Measurements from ENCODE around the gene AP1S3. TPM values are rescaled to one million over a fixed set of nuclear protein-coding genes. Genes with fewer than 3 reads are reported as not detected.
"Not testable (repeated sequence)": the region's sequence is repeated elsewhere in the genome, so short reads cannot be mapped to it uniquely, and the experiment has no call there.

Gene AP1S3
- total RNA-seq, 1 donor from 2014 or later: 5.2 TPM

GRCh38 chr2:223880796-223881195 is 43.4 kb upstream of the AP1S3 start:
- no peak for DNase-seq (ENCODE audit: low spot score)
- Mint-ChIP-seq H3K4me1 (ENCODE audit: low read depth) (no peaks in the 10 kb centered on the region), H3K9me3 (ENCODE audit: low read depth) (no peaks in the 10 kb centered on the region), H3K4me3 (ENCODE audit: unreplicated experiment) (no peak overlapping the region), H3K36me3 (ENCODE audit: low read depth) (peaks cover 46% of the 10 kb centered on the region), H3K27ac (ENCODE audit: unreplicated experiment) (no peak overlapping the region), H3K27me3 (ENCODE audit: low read depth) (no peaks in the 10 kb centered on the region)
- TF ChIP-seq CTCF (IDR thresholded peaks at IDR 0.05): no peak

DNA sequence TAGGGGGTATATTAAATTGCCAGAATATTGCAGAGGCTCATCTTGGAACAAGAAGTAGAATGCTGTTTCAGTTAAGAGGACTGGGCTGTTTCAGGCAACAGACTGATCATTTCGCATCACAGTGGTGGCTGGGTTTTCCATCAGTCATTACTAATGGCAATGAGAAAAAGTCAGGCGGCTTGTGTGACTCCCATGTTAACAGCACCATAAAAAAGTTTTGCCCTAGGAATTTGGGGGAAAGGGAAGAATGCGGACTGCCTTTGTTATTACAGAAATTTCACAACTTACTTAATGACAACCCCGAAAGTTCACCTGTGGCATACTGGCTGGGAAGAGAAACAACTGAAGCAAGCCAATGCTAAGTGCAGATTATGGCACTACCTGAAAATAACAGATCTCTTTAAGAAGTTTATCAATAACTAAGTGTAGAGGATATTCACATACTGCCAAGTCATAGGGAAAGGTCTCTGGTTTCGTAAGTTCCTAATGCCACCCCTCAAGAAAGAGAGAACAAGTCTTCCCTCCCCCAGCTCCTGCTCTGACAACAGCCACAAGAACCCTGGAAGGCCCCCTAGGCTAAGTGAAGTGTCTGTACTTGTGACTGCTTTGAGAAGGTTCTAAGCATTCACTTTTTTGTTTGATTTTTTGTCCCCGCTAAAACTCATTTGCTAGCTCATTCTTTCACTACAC is 40.5 kb upstream of the AP1S3 start:
- Mint-ChIP-seq H3K36me3 (ENCODE audit: low read depth) (peaks cover 44% of the 10 kb centered on the region), H3K4me1 (ENCODE audit: low read depth) (no peaks in the 10 kb centered on the region), H3K27ac (ENCODE audit: unreplicated experiment) (no peak overlapping the region), H3K4me3 (ENCODE audit: unreplicated experiment) (no peak overlapping the region), H3K9me3 (ENCODE audit: low read depth) (no peaks in the 10 kb centered on the region), H3K27me3 (ENCODE audit: low read depth) (no peaks in the 10 kb centered on the region)
- no peak for TF ChIP-seq CTCF (IDR thresholded peaks at IDR 0.05)
- DNase-seq (ENCODE audit: low spot score): no peak

DNA sequence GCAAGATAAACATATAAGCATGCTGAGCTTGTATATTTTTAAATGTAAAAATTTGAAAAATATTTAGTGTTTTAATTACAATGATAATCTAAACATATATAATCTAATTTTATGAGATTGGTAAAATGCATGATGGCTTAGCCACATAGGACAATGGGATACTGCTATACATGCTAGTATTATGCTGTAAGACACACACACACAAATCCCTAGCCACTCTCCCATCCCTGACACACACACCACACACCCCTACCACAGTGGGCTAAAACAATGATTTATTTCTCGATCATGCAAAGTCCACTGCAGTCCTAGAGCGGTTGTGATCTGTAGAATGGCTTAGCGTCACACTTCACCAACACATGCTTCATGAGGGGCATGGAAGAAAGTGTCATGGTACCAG is 36.3 kb upstream of the AP1S3 start:
- Mint-ChIP-seq H3K4me3 (ENCODE audit: unreplicated experiment) (no peak overlapping the region), H3K27ac (ENCODE audit: unreplicated experiment) (no peak overlapping the region), H3K9me3 (ENCODE audit: low read depth) (no peaks in the 10 kb centered on the region), H3K36me3 (ENCODE audit: low read depth) (peaks cover 43% of the 10 kb centered on the region), H3K4me1 (ENCODE audit: low read depth) (no peaks in the 10 kb centered on the region), H3K27me3 (ENCODE audit: low read depth) (no peaks in the 10 kb centered on the region)
- no peak for TF ChIP-seq CTCF (IDR thresholded peaks at IDR 0.05)
- DNase-seq (ENCODE audit: low spot score): no peak

DNA sequence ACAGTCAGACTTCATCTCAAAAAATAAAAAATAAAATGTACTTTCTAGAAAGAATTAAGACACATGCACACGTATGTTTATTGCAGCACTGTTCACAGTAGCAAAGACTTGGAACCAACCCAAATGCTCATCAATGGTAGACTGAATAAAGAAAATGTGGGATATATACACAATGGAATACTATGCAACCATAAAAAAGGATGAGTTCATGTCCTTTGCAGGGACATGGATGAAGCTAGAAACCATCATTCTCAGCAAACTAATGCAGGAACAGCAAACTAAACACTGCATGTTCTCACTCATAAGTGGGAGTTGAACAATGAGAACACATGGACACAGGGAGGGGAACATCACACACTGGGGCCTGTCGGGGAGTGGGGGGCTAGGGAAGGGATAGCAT is 35.4 kb upstream of the AP1S3 start:
- H3K27me3 Mint-ChIP-seq (ENCODE audit: low read depth); H3K4me3 Mint-ChIP-seq (ENCODE audit: unreplicated experiment); H3K9me3 Mint-ChIP-seq (ENCODE audit: low read depth); H3K4me1 Mint-ChIP-seq (ENCODE audit: low read depth); H3K27ac Mint-ChIP-seq (ENCODE audit: unreplicated experiment); DNase-seq (ENCODE audit: low spot score): not testable (repeated sequence)
- H3K36me3 Mint-ChIP-seq (ENCODE audit: low read depth): peaks cover 34% of the 10 kb centered on the region

- H3K4me3 Mint-ChIP-seq (ENCODE audit: unreplicated experiment); DNase-seq (ENCODE audit: low spot score); H3K27me3 Mint-ChIP-seq (ENCODE audit: low read depth); H3K9me3 Mint-ChIP-seq (ENCODE audit: low read depth); H3K4me1 Mint-ChIP-seq (ENCODE audit: low read depth); H3K27ac Mint-ChIP-seq (ENCODE audit: unreplicated experiment): not testable (repeated sequence)
- H3K36me3 Mint-ChIP-seq (ENCODE audit: low read depth): peaks cover 24% of the 10 kb centered on the region
Observed at GRCh38 chr2:223871661-223872060, 34.3 kb upstream of the AP1S3 start.

GRCh38 chr2:223870840-223871611 is 33.6 kb upstream of the AP1S3 start:
- Mint-ChIP-seq H3K4me3 (ENCODE audit: unreplicated experiment) (no peak overlapping the region), H3K9me3 (ENCODE audit: low read depth) (no peaks in the 10 kb centered on the region), H3K27ac (ENCODE audit: unreplicated experiment) (no peak overlapping the region), H3K36me3 (ENCODE audit: low read depth) (peaks cover 23% of the 10 kb centered on the region), H3K27me3 (ENCODE audit: low read depth) (no peaks in the 10 kb centered on the region), H3K4me1 (ENCODE audit: low read depth) (peaks cover 3% of the 10 kb centered on the region)
- TF ChIP-seq CTCF (IDR thresholded peaks at IDR 0.05): no peak
- DNase-seq (ENCODE audit: low spot score): no peak

Measured in chondrocyte (in vitro differentiated cells).